ENCODE results near the gene C1orf116. TPM values are rescaled to one million over a fixed set of nuclear protein-coding genes. Genes with fewer than 3 reads are reported as not detected.

C1orf116 gene
- total RNA-seq, 1 experiment from 2014 or later = 2.4 TPM

DNA sequence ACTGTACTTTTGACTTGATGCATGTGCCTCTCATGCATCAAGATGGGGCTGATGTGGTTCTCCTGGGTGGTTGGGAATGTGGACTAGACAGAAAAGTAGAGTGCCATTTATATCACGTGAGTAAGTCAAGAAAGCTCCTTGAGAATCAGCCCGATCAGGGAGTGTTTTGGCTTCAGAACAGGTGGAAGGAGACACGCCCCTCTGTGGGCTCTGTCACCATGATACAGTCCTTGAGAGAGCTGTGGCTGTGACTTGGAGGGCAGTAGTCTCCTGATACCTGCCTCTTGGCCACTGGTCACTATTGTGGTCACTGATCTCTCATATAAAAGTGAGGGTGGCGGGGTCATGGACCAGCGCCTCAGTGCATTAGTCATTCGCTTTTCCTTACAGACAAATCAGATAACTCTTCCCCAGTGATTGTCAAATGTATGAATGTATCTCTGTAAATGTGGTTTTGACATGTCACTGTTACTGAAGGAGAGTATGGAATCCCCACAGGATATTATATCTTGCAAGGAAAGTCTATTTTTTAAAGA lies 47.2 kb upstream of the C1orf116 start (continued):
- TF ChIP-seq ZNF138 (CRISPR knock-in tag; conservative IDR thresholded peaks at IDR 0.05) (no peak), TCF7 (CRISPR knock-in tag; IDR thresholded peaks at IDR 0.05; ENCODE audit: low read depth) (no peak), CBFB (CRISPR knock-in tag; IDR thresholded peaks at IDR 0.05; ENCODE audit: low read depth) (no peak), FOXJ3 (CRISPR knock-in tag; IDR thresholded peaks at IDR 0.05; ENCODE audit: borderline replicate concordance) (no peak), ZNF281 (CRISPR knock-in tag; IDR thresholded peaks at IDR 0.05) (no peak), ZNF423 (CRISPR knock-in tag; IDR thresholded peaks at IDR 0.05) (no peak), ATF3 (CRISPR knock-in tag; conservative IDR thresholded peaks at IDR 0.05) (no peak), GRHL2 (CRISPR knock-in tag; IDR thresholded peaks at IDR 0.05; ENCODE audit: insufficient replicate concordance, severe bottlenecking) (no peak), NFYB (CRISPR knock-in tag; conservative IDR thresholded peaks at IDR 0.05; ENCODE audit: low read depth) (no peak), ZNF232 (CRISPR knock-in tag; IDR thresholded peaks at IDR 0.05) (no peak), SP1 (CRISPR knock-in tag; conservative IDR thresholded peaks at IDR 0.05) (no peak), HMGA2 (CRISPR knock-in tag; IDR thresholded peaks at IDR 0.05) (no peak), NR3C1 (CRISPR knock-in tag; conservative IDR thresholded peaks at IDR 0.05; ENCODE audit: low read depth) (no peak)
- TF ChIP-seq, protein P1, sequence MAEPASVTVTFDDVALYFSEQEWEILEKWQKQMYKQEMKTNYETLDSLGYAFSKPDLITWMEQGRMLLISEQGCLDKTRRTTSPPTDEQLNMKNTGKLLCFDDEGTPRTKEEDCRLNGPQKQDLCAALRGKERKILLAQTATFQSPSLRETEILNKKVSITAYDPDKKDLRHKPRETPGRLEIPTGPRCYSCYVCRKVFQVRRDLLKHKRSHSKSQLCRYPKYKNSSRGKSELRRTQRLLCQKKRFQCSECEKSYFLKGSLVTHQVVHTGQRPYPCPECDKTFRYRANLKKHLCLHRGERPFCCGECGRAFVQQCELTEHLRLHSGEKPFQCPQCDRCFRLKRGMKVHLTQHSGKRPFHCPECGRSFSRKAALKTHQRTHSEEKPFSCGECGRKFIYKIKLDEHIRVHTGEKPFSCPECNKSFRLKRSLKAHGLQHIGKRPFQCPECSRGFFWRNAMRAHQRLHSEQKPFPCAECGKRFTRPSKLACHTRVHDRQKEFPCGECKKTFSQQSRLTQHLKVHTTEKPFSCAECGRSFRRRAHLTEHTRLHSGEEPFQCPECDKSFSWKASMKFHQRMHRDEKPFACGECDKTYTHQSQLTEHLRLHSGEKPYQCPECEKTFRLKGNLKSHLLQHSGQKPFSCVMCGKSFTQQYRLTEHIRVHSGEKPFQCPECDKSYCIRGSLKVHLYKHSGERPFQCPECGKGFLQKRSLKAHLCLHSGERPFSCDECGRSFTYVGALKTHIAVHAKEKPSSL (CRISPR knock-in tag; conservative IDR thresholded peaks at IDR 0.05) = no peak
- TF ChIP-seq, protein P2, sequence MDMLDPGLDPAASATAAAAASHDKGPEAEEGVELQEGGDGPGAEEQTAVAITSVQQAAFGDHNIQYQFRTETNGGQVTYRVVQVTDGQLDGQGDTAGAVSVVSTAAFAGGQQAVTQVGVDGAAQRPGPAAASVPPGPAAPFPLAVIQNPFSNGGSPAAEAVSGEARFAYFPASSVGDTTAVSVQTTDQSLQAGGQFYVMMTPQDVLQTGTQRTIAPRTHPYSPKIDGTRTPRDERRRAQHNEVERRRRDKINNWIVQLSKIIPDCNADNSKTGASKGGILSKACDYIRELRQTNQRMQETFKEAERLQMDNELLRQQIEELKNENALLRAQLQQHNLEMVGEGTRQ (CRISPR knock-in tag; IDR thresholded peaks at IDR 0.05) = no peak

GRCh38 chr1:207078578-207079132 lies 46.1 kb upstream of the C1orf116 start:
- ChIA-PET CTCF (interaction anchor here (2.0 kb wide), 1 partner anchor 26 kb away, joined by 6 read pairs; the partner anchor contains the start of gene PFKFB2), POLR2A (no interaction called here)
- Mint-ChIP-seq H3K4me1 (peaks cover 12% of the 10 kb centered on the region), H3K27me3 (ENCODE audit: low read depth) (no peaks in the 10 kb centered on the region), H3K36me3 (0 out of 2 replicates have a peak, but pooled peaks cover 2% of the 10 kb centered on the region), H3K4me3 (no peak overlapping the region), H3K27ac (no peak overlapping the region), H3K9me3 (no peaks in the 10 kb centered on the region)
- ATAC-seq (no peak), DNase-seq (ENCODE audit: low spot score) (no peak)
- TF ChIP-seq SP1 (CRISPR knock-in tag; conservative IDR thresholded peaks at IDR 0.05) (no peak), ZNF317 (CRISPR knock-in tag; IDR thresholded peaks at IDR 0.05; ENCODE audit: borderline replicate concordance, low read depth) (no peak), TP53 (CRISPR knock-in tag; IDR thresholded peaks at IDR 0.05) (no peak), MYBL2 (CRISPR knock-in tag; IDR thresholded peaks at IDR 0.05) (no peak), HMGA2 (CRISPR knock-in tag; IDR thresholded peaks at IDR 0.05) (no peak), KAT7 (CRISPR knock-in tag; IDR thresholded peaks at IDR 0.05; ENCODE audit: borderline replicate concordance) (no peak), FOXP1 (CRISPR knock-in tag; IDR thresholded peaks at IDR 0.05; ENCODE audit: borderline replicate concordance) (no peak), ZBTB43 (CRISPR knock-in tag; IDR thresholded peaks at IDR 0.05) (no peak)
- TF ChIP-seq, protein P1 (CRISPR knock-in tag; conservative IDR thresholded peaks at IDR 0.05) = no peak
